ENCODE measurements around the gene DIPK1A. TPM values are rescaled to one million over a fixed set of nuclear protein-coding genes. Genes with fewer than 3 reads are reported as not detected.

Gene DIPK1A
- total and polyA plus RNA-seq, 10 donors: 5.4 to 15.7 (median 9.9) TPM

DNA sequence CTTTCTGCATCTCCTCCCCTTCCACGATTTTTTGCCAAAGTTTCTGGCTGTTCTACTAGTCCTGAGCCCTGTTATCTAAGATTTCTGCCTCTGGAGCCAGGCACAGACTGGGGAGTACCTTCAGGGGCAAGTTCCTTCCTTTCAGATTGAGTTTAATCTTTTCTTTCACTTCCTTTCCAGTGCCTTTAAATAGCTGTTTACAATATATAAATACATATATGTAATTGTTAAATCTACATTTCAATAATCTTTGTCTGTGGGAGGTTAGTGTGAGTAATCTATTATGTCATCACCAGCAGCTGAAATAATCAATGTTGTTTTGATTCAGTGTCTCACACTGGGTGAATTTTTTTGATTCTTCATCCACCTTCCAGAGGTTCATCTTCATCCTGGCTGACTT is 31.8 kb downstream of the DIPK1A start:
- 33 to 52% (median 39%) methylated on average over 1 of the region's 1 CpG for WGBS, 5 donors
- peaks cover 7 to 81% (median 32%) of the 10 kb centered on the region in 6 donors for H3K4me1 ChIP-seq
- no peaks in the 10 kb centered on the region for H3K9me3 ChIP-seq
- DNase-seq: no peak
- peak overlapping the region in 5 of 8 donors; percentile 36 to 67 (median 39) for H3K27ac ChIP-seq
- TF ChIP-seq POLR2A (IDR thresholded peaks at IDR 0.05): no peak
- no peak for TF ChIP-seq POLR2AphosphoS5 (IDR thresholded peaks at IDR 0.05)
- TF ChIP-seq, protein P1, sequence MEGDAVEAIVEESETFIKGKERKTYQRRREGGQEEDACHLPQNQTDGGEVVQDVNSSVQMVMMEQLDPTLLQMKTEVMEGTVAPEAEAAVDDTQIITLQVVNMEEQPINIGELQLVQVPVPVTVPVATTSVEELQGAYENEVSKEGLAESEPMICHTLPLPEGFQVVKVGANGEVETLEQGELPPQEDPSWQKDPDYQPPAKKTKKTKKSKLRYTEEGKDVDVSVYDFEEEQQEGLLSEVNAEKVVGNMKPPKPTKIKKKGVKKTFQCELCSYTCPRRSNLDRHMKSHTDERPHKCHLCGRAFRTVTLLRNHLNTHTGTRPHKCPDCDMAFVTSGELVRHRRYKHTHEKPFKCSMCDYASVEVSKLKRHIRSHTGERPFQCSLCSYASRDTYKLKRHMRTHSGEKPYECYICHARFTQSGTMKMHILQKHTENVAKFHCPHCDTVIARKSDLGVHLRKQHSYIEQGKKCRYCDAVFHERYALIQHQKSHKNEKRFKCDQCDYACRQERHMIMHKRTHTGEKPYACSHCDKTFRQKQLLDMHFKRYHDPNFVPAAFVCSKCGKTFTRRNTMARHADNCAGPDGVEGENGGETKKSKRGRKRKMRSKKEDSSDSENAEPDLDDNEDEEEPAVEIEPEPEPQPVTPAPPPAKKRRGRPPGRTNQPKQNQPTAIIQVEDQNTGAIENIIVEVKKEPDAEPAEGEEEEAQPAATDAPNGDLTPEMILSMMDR (IDR thresholded peaks at IDR 0.05 in 8 of 11, conservative IDR thresholded peaks at IDR 0.05 in 3 of 11): no peak
- H3K4me3 ChIP-seq: no peak overlapping the region
- H3K36me3 ChIP-seq: no peaks in the 10 kb centered on the region
- intact Hi-C loops (cut with DNase I; ENCODE audit: low total_unique reads): no loop called here
- no peaks in the 10 kb centered on the region for H3K27me3 ChIP-seq (replicated peaks in 1 of 7)

DNA sequence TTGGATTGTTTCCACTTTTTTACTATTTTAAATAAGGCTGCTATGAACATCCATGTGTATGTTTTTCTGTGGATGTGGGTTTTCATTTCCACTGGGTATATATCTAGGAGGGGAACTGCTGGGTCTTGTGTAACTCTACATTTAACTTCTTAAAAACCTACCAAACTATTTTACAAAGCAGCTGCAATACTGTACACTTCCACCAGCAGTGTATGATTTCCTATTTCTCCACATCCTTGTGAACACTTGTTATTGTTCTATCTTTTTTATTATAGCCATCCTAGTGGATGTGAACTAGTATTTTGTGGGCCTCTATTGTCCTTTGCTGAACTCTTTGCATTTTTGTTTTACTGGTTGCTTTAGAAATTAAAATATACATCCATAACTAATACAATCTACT is 33.4 kb downstream of the DIPK1A start:
- Histone ChIP-seq H3K27me3 (replicated peaks in 1 of 7) (no peaks in the 10 kb centered on the region), H3K9me3 (no peaks in the 10 kb centered on the region), H3K4me3 (no peak overlapping the region), H3K27ac (no peak overlapping the region), H3K4me1 (peaks cover 4 to 66% (median 22%) of the 10 kb centered on the region in 6 donors), H3K36me3 (no peaks in the 10 kb centered on the region)
- DNase-seq: no peak
- TF ChIP-seq POLR2AphosphoS5 (IDR thresholded peaks at IDR 0.05): no peak
- TF ChIP-seq, protein P1 (IDR thresholded peaks at IDR 0.05 in 8 of 11, conservative IDR thresholded peaks at IDR 0.05 in 3 of 11): peak in 1 of 11 experiments; percentile 17
- intact Hi-C loops (cut with DNase I; ENCODE audit: low total_unique reads): no loop called here

DNA sequence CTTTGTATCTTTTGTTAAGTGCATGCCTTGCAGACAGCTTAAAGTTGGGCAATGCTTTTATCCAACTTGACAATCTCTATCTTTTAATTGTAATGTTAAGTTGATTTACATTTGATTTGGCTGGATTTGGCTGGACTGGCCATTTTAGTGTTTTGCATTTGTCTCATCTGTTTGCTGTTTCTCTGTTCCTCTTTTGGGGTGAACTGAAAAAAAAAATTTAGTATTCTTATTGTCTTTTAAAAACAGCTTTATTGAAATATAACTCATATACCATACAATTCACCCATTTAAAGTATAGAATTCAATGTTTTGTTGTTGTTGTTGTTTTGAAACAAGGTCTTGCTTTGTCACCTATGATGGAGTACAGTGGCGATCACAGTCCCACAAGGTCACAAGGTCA is 34.4 kb downstream of the DIPK1A start:
- WGBS, 5 donors: 79 to 97% (median 90%) methylated on average over 1 of the region's 1 CpG
- TF ChIP-seq POLR2AphosphoS5 (IDR thresholded peaks at IDR 0.05) (no peak), POLR2A (IDR thresholded peaks at IDR 0.05) (no peak)
- TF ChIP-seq, protein P1 (IDR thresholded peaks at IDR 0.05 in 8 of 11, conservative IDR thresholded peaks at IDR 0.05 in 3 of 11): no peak
- no peak overlapping the region for H3K4me3 ChIP-seq

DNA sequence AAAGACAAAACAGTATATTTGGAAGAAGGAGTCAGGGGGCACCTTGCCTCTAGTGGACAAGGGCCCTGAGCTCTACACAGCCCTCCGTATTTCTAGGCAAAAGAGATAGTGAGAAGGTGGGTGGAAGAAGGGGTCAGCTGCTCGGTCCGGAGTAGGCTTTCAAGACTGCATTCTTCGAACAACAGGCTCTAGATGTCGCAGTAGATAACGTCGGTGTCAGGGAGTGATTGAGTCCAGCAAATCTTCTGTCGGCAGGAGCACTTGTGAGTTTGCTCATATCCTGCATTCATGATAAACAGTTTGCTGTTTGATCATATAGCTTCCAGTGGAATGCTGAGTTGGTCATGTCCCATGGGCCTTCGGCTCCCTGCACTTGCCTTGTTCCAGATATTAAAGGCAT is 36.8 kb downstream of the DIPK1A start:
- Histone ChIP-seq H3K9me3 (peaks cover 0 to 5% (median 0%) of the 10 kb centered on the region in 8 donors), H3K4me3 (no peak overlapping the region), H3K36me3 (peaks cover 0 to 10% (median 0%) of the 10 kb centered on the region in 6 donors), H3K4me1 (peaks cover 4 to 33% (median 11%) of the 10 kb centered on the region in 6 donors), H3K27ac (no peak overlapping the region), H3K27me3 (replicated peaks in 1 of 7) (no peaks in the 10 kb centered on the region)
- 90 to 97% (median 95%) methylated on average over 9 of the region's 9 CpGs for WGBS, 5 donors
- DNase-seq: no peak
- intact Hi-C loops (cut with DNase I; ENCODE audit: low total_unique reads): no loop called here
- TF ChIP-seq POLR2AphosphoS5 (IDR thresholded peaks at IDR 0.05) (no peak), POLR2A (IDR thresholded peaks at IDR 0.05) (no peak)
- TF ChIP-seq, protein P1 (IDR thresholded peaks at IDR 0.05 in 8 of 11, conservative IDR thresholded peaks at IDR 0.05 in 3 of 11): no peak

More for the DNA sequence above, 34.4 kb downstream of the DIPK1A start:
- Histone ChIP-seq H3K27ac (no peak overlapping the region), H3K4me1 (peaks cover 4 to 56% (median 20%) of the 10 kb centered on the region in 6 donors), H3K9me3 (no peaks in the 10 kb centered on the region), H3K27me3 (replicated peaks in 1 of 7) (no peaks in the 10 kb centered on the region), H3K36me3 (no peaks in the 10 kb centered on the region)
- no peak for DNase-seq
- intact Hi-C loops (cut with DNase I; ENCODE audit: low total_unique reads): no loop called here

All from spleen (tissue), 11 donors.